ENCODE results near the gene NUP210L.

DNA sequence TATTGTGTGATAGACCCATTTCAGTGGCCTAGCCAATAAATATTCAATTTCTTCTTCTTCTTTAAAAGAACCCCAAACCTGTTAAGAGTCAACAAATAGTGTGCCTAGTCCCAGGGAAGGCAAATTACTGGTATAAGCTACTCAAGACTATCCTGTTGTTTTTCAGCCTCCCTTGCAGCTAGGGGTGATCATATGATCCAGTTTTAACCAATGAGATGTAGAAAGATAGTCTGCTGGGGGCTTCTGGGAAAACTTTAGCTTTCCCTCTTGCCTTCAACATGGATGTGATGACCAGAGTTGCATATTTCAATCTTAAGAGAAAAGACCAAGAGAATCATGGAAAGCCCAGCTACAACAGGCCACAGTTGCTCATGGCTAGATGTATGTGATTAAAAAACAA is 4.7 kb upstream of the NUP210L start:
- TF ChIP-seq, protein P1, sequence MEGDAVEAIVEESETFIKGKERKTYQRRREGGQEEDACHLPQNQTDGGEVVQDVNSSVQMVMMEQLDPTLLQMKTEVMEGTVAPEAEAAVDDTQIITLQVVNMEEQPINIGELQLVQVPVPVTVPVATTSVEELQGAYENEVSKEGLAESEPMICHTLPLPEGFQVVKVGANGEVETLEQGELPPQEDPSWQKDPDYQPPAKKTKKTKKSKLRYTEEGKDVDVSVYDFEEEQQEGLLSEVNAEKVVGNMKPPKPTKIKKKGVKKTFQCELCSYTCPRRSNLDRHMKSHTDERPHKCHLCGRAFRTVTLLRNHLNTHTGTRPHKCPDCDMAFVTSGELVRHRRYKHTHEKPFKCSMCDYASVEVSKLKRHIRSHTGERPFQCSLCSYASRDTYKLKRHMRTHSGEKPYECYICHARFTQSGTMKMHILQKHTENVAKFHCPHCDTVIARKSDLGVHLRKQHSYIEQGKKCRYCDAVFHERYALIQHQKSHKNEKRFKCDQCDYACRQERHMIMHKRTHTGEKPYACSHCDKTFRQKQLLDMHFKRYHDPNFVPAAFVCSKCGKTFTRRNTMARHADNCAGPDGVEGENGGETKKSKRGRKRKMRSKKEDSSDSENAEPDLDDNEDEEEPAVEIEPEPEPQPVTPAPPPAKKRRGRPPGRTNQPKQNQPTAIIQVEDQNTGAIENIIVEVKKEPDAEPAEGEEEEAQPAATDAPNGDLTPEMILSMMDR (IDR thresholded peaks at IDR 0.05 in 2 of 3, conservative IDR thresholded peaks at IDR 0.05 in 1 of 3; ENCODE audit: borderline replicate concordance in 1 of 3, insufficient read depth in 1 of 3, low read depth in 2 of 3, low read length in 2 of 3), result no peak
- TF ChIP-seq, protein P2, sequence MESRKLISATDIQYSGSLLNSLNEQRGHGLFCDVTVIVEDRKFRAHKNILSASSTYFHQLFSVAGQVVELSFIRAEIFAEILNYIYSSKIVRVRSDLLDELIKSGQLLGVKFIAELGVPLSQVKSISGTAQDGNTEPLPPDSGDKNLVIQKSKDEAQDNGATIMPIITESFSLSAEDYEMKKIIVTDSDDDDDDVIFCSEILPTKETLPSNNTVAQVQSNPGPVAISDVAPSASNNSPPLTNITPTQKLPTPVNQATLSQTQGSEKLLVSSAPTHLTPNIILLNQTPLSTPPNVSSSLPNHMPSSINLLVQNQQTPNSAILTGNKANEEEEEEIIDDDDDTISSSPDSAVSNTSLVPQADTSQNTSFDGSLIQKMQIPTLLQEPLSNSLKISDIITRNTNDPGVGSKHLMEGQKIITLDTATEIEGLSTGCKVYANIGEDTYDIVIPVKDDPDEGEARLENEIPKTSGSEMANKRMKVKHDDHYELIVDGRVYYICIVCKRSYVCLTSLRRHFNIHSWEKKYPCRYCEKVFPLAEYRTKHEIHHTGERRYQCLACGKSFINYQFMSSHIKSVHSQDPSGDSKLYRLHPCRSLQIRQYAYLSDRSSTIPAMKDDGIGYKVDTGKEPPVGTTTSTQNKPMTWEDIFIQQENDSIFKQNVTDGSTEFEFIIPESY (IDR thresholded peaks at IDR 0.05; ENCODE audit: extremely low read depth, insufficient replicate concordance, low read length), result no peak
- no peak for TF ChIP-seq POLR2A (IDR thresholded peaks at IDR 0.05; ENCODE audit: borderline replicate concordance, extremely low read depth, insufficient read depth, insufficient read length)
- TF ChIP-seq POLR2AphosphoS5 (IDR thresholded peaks at IDR 0.05; ENCODE audit: low read depth, low read length), result no peak
- TF ChIP-seq, protein P3, sequence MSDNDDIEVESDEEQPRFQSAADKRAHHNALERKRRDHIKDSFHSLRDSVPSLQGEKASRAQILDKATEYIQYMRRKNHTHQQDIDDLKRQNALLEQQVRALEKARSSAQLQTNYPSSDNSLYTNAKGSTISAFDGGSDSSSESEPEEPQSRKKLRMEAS (IDR thresholded peaks at IDR 0.05), result no peak
- no peak for TF ChIP-seq EGR1 (IDR thresholded peaks at IDR 0.05; ENCODE audit: low read depth)
- no peak for TF ChIP-seq SP1 (IDR thresholded peaks at IDR 0.05; ENCODE audit: low read depth)
- TF ChIP-seq RAD21 (IDR thresholded peaks at IDR 0.05; ENCODE audit: low read depth), result no peak
- no peak for TF ChIP-seq ZNF274 (IDR thresholded peaks at IDR 0.05; ENCODE audit: low read depth, low read length)
- no peak for TF ChIP-seq SIN3A (IDR thresholded peaks at IDR 0.05; ENCODE audit: low read depth)
- TF ChIP-seq, protein P4, sequence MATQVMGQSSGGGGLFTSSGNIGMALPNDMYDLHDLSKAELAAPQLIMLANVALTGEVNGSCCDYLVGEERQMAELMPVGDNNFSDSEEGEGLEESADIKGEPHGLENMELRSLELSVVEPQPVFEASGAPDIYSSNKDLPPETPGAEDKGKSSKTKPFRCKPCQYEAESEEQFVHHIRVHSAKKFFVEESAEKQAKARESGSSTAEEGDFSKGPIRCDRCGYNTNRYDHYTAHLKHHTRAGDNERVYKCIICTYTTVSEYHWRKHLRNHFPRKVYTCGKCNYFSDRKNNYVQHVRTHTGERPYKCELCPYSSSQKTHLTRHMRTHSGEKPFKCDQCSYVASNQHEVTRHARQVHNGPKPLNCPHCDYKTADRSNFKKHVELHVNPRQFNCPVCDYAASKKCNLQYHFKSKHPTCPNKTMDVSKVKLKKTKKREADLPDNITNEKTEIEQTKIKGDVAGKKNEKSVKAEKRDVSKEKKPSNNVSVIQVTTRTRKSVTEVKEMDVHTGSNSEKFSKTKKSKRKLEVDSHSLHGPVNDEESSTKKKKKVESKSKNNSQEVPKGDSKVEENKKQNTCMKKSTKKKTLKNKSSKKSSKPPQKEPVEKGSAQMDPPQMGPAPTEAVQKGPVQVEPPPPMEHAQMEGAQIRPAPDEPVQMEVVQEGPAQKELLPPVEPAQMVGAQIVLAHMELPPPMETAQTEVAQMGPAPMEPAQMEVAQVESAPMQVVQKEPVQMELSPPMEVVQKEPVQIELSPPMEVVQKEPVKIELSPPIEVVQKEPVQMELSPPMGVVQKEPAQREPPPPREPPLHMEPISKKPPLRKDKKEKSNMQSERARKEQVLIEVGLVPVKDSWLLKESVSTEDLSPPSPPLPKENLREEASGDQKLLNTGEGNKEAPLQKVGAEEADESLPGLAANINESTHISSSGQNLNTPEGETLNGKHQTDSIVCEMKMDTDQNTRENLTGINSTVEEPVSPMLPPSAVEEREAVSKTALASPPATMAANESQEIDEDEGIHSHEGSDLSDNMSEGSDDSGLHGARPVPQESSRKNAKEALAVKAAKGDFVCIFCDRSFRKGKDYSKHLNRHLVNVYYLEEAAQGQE (IDR thresholded peaks at IDR 0.05; ENCODE audit: low read depth), result no peak
- no peak for TF ChIP-seq EZH2phosphoT487 (IDR thresholded peaks at IDR 0.05; ENCODE audit: borderline replicate concordance)
- no peak for TF ChIP-seq EZH2 (IDR thresholded peaks at IDR 0.05)
- TF ChIP-seq FOSL1 (IDR thresholded peaks at IDR 0.05; ENCODE audit: low read depth), result no peak
